Measurements from ENCODE around the gene BICRAL.

- TF ChIP-seq GATA2 (CRISPR knock-in tag; IDR thresholded peaks at IDR 0.05) (no peak), RFX5 (IDR thresholded peaks at IDR 0.05; ENCODE audit: low read length) (no peak), CHD2 (IDR thresholded peaks at IDR 0.05; ENCODE audit: low read length, partially characterized antibody) (no peak), EZH2phosphoT487 (IDR thresholded peaks at IDR 0.05; ENCODE audit: borderline replicate concordance, low read depth) (no peak)
- TF ChIP-seq, protein P1, sequence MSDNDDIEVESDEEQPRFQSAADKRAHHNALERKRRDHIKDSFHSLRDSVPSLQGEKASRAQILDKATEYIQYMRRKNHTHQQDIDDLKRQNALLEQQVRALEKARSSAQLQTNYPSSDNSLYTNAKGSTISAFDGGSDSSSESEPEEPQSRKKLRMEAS (IDR thresholded peaks at IDR 0.05; ENCODE audit: low read depth), result no peak
- TF ChIP-seq, protein P2, sequence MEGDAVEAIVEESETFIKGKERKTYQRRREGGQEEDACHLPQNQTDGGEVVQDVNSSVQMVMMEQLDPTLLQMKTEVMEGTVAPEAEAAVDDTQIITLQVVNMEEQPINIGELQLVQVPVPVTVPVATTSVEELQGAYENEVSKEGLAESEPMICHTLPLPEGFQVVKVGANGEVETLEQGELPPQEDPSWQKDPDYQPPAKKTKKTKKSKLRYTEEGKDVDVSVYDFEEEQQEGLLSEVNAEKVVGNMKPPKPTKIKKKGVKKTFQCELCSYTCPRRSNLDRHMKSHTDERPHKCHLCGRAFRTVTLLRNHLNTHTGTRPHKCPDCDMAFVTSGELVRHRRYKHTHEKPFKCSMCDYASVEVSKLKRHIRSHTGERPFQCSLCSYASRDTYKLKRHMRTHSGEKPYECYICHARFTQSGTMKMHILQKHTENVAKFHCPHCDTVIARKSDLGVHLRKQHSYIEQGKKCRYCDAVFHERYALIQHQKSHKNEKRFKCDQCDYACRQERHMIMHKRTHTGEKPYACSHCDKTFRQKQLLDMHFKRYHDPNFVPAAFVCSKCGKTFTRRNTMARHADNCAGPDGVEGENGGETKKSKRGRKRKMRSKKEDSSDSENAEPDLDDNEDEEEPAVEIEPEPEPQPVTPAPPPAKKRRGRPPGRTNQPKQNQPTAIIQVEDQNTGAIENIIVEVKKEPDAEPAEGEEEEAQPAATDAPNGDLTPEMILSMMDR (IDR thresholded peaks at IDR 0.05), result no peak
Observed at GRCh38 chr6:42781546-42781795, 381 bp upstream of the BICRAL start.
